GM19372 (cell line): ENCODE measurements around the gene TNIK.
"Not testable (repeated sequence)": the region's sequence is repeated elsewhere in the genome, so short reads cannot be mapped to it uniquely, and the experiment has no call there.

Source experiments
- ATAC-seq: cut with Tn5 transposase; IDR thresholded peaks from one replicate; pipeline ENCODE4 v1.9.1; 2021; ENCODE audit warnings: mild to moderate bottlenecking, low read depth, moderate library complexity; ENCODE audit not compliant: unreplicated experiment

Gene TNIK

GRCh38 chr3:171447579-171447891 lies 12.7 kb downstream of the TNIK start:
- not testable (repeated sequence) for ATAC-seq

GRCh38 chr3:171446801-171447578 lies 13.2 kb downstream of the TNIK start:
- no peak for ATAC-seq

- no peak for ATAC-seq
Observed at GRCh38 chr3:171446301-171446700, 13.9 kb downstream of the TNIK start.

GRCh38 chr3:171445620-171446204 lies 14.5 kb downstream of the TNIK start:
- no peak for ATAC-seq

- no peak for ATAC-seq
Observed at GRCh38 chr3:171444001-171444690, 16.1 kb downstream of the TNIK start.

- no peak for ATAC-seq
Observed at GRCh38 chr3:171443211-171443957, 16.8 kb downstream of the TNIK start.

- ATAC-seq, result no peak
Observed at GRCh38 chr3:171442184-171442583, 18.0 kb downstream of the TNIK start.

- ATAC-seq, result no peak
Observed at GRCh38 chr3:171441381-171441780, 18.8 kb downstream of the TNIK start.

- no peak for ATAC-seq
Observed at GRCh38 chr3:171439996-171440395, 20.2 kb downstream of the TNIK start.

- ATAC-seq, result no peak
Observed at GRCh38 chr3:171437115-171437756, 23.0 kb downstream of the TNIK start.

GRCh38 chr3:171436380-171436779 lies 23.8 kb downstream of the TNIK start:
- no peak for ATAC-seq

- ATAC-seq, result no peak
Observed at GRCh38 chr3:171435757-171436156, 24.4 kb downstream of the TNIK start.

- ATAC-seq, result no peak
Observed at GRCh38 chr3:171435143-171435542, 25.1 kb downstream of the TNIK start.

GRCh38 chr3:171432548-171432947 lies 27.7 kb downstream of the TNIK start:
- no peak for ATAC-seq

GRCh38 chr3:171431550-171431949 lies 28.7 kb downstream of the TNIK start:
- ATAC-seq, result no peak

- ATAC-seq, result no peak
Observed at GRCh38 chr3:171430530-171430929, 29.7 kb downstream of the TNIK start.

- ATAC-seq, result no peak
Observed at GRCh38 chr3:171429635-171430034, 30.6 kb downstream of the TNIK start.

- ATAC-seq, result no peak
Observed at GRCh38 chr3:171428892-171429291, 31.3 kb downstream of the TNIK start.

- ATAC-seq, result no peak
Observed at GRCh38 chr3:171428321-171428787, 31.9 kb downstream of the TNIK start.

GRCh38 chr3:171427771-171428320 lies 32.4 kb downstream of the TNIK start:
- no peak for ATAC-seq
